CD8-positive, alpha-beta memory T cell (primary cell): ENCODE results near the gene STAT1. TPM values are rescaled to one million over a fixed set of nuclear protein-coding genes. Genes with fewer than 3 reads are reported as not detected.

Source experiments
- CTCF ChIA-PET: fragments of 350-600 bp; sonication (Branson Sonifier 250); formaldehyde crosslinking; loops from one replicate; lab custom pipeline; 2021; ENCODE audit warnings: antibody characterized with exemption; lab: Charles Lee
- POLR2A ChIA-PET: fragments of 350-600 bp; sonication (Branson Sonifier 250); formaldehyde crosslinking; loops from one replicate; lab custom pipeline; 2021; ENCODE audit warnings: antibody characterized with exemption; lab: Charles Lee
- DNase-seq, 5 donors: peaks; one replicate each; pipeline versions ENCODE4 v3.0.0 to v3.0.0-alpha.2; 2020 to 2022; ENCODE audit warnings: mixed read lengths in 1 of 5
- H3K27ac ChIP-seq: one replicate; pipeline ENCODE4 v1.7.0; 2013; ENCODE audit warnings: low read depth, mild to moderate bottlenecking, low read length, moderate library complexity
- H3K27me3 ChIP-seq: 2 replicates; pipeline ENCODE4 v1.7.0; 2013; ENCODE audit warnings: low read length, mild to moderate bottlenecking; ENCODE audit not compliant: insufficient read depth, poor library complexity, severe bottlenecking
- H3K36me3 ChIP-seq: 2 replicates; pipeline ENCODE4 v1.7.0; 2013; ENCODE audit warnings: mild to moderate bottlenecking, low read length, moderate library complexity; ENCODE audit not compliant: insufficient read depth
- H3K4me1 ChIP-seq: 2 replicates; pipeline ENCODE4 v1.7.0; 2013; ENCODE audit warnings: mild to moderate bottlenecking, low read length, moderate library complexity; ENCODE audit not compliant: insufficient read depth
- H3K4me3 ChIP-seq: 2 replicates; pipeline ENCODE4 v1.7.0; 2013; ENCODE audit warnings: mild to moderate bottlenecking, low read length
- H3K9me3 ChIP-seq: 2 replicates; pipeline ENCODE4 v1.7.0; 2013; ENCODE audit warnings: mild to moderate bottlenecking, low read length
- H3K27ac Mint-ChIP-seq, 8 donors: one replicate each; pipeline ENCODE4 v1.8.0; 2020 to 2021; ENCODE audit warnings: mixed read lengths in 8 of 8, mild to moderate bottlenecking in 6 of 8, inconsistent platforms in 3 of 8, moderate library complexity in 3 of 8
- H3K27me3 Mint-ChIP-seq, 2 donors: one replicate each; pipeline ENCODE4 v1.8.0; 2020 to 2021; ENCODE audit warnings: mixed read lengths in 2 of 2, mild to moderate bottlenecking in 1 of 2, moderate library complexity in 1 of 2
- H3K36me3 Mint-ChIP-seq, 3 donors: one replicate each; pipeline ENCODE4 v1.8.0; 2020 to 2021; ENCODE audit warnings: mixed read lengths in 3 of 3, inconsistent platforms in 1 of 3, mild to moderate bottlenecking in 1 of 3
- H3K4me1 Mint-ChIP-seq, 3 donors: one replicate each; pipeline ENCODE4 v1.8.0; 2020 to 2021; ENCODE audit warnings: mixed read lengths in 3 of 3, inconsistent platforms in 1 of 3, mild to moderate bottlenecking in 1 of 3
- H3K4me3 Mint-ChIP-seq, 7 donors: one replicate each; pipeline ENCODE4 v1.8.0; 2020 to 2021; ENCODE audit warnings: mixed read lengths in 7 of 7, mild to moderate bottlenecking in 6 of 7, moderate library complexity in 4 of 7, inconsistent platforms in 2 of 7
- H3K9me3 Mint-ChIP-seq, 5 donors: one replicate each; pipeline ENCODE4 v1.8.0; 2020 to 2022; ENCODE audit warnings: mixed read lengths in 5 of 5, mild to moderate bottlenecking in 3 of 5, moderate library complexity in 2 of 5, inconsistent platforms in 1 of 5
- polyA plus RNA-seq: library from polyadenylated mRNA; unstranded; fragments of 300-500 nt; fragmentation: Illumina TruSeq; gene quantifications from one replicate; pipeline ENCODE4 v1.2.3, GENCODE V29; 2021
- total RNA-seq, 2 experiments: library from RNA; stranded (reverse); gene quantifications; one replicate each; pipeline ENCODE4 v1.2.3, GENCODE V29; 2021

STAT1 gene
- total RNA-seq: 100 to 1,000 TPM; 142 to 145 TPM
- 173 TPM for polyA plus RNA-seq

DNA sequence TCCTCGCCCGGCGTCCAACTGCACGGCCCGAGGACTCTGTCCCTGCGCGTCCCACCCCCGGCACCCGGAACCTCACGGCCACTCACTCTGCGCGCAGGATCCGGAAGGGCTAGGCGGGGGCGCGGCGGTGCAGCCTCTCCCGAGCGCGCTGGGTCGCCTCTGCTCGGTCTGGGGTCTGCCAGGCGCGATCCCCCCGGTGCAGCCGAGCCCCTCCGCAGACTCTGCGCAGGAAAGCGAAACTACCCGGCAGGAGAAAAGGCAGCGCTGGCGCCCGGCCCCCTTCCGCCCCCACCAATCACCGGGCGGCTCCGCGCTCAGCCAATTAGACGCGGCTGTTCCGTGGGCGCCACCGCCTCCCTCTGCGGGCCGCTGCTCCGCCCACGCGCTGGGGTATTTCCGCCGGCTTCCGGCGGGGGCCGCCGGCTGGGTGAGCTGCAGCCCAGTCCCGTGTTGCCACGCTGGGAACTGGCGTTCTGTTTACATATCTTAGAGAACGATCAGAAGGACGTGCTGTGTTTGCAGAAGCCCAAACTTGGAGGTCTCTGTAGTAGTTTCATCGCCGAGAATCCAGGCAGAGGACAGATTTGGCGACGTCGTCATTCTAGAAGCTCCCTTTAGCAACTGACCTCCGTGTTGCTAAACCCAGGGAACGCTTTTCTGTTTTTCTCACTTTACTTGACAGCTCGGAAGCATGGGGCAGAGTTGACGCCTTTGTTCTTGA, at the start of gene STAT1:
Gene STAT1 (minus strand): TSS at position 240 of the 721 bp plus-strand sequence. CDS start 4,168 bp downstream, outside the sequence.
- POLR2A ChIA-PET: interaction anchor here (0.8 to 1.8 kb wide), 7 partner anchors 9 to 136 kb away, joined by 3 to 6 read pairs (median 4); no protein-coding TSS in a partner anchor
- CTCF ChIA-PET: interaction anchor here (0.9 to 1.7 kb wide), 5 partner anchors 9 to 141 kb away, joined by 3 to 8 read pairs (median 5); no protein-coding TSS in a partner anchor
- peak; percentile 92 to 98 (median 95) for DNase-seq
- H3K9me3 ChIP-seq: no peaks in the 10 kb centered on the region
- H3K36me3 Mint-ChIP-seq: peaks cover 0 to 20% (median 5%) of the 10 kb centered on the region in 3 donors
- no peak within 1 kb of the TSS for H3K4me3 Mint-ChIP-seq
- H3K4me1 Mint-ChIP-seq: peaks cover 32 to 47% (median 35%) of the 10 kb centered on the region in 3 donors
- H3K27ac ChIP-seq: peak within 1 kb of the TSS; percentile 69
- H3K4me1 ChIP-seq: peaks cover 68% of the 10 kb centered on the region
- peak within 1 kb of the TSS; percentile 90 for H3K4me3 ChIP-seq
- peaks cover 7% of the 10 kb centered on the region for H3K36me3 ChIP-seq
- no peak within 1 kb of the TSS for H3K27ac Mint-ChIP-seq
- H3K27me3 Mint-ChIP-seq: no peaks in the 10 kb centered on the region
- H3K27me3 ChIP-seq: no peaks in the 10 kb centered on the region
- no peaks in the 10 kb centered on the region for H3K9me3 Mint-ChIP-seq

DNA sequence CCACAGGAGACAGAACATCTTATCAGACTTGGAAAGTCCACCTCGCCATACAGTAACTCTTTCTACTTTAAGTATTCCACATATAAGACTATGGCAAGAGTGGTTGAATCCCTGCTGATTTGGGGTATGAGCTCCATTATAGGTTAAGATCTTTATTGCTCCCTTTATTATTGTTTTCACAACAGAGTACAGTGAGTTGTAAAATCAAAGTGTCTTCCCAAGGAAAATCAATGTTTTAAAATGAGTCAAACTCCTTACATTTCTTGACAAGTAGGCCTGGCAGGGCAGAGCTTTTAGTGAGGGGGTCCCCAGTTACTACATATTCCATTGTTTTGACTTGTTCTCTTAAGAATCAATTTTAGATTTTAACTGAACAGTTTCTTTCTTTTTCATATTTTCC, 49.6 kb upstream of the STAT1 start:
- Histone ChIP-seq H3K9me3 (no peaks in the 10 kb centered on the region), H3K4me3 (no peak overlapping the region), H3K27ac (no peak overlapping the region), H3K27me3 (no peaks in the 10 kb centered on the region), H3K36me3 (peaks cover 13% of the 10 kb centered on the region), H3K4me1 (peaks cover 63% of the 10 kb centered on the region)
- Mint-ChIP-seq H3K4me1 (peaks cover 72 to 89% (median 88%) of the 10 kb centered on the region in 3 donors), H3K27me3 (no peaks in the 10 kb centered on the region), H3K36me3 (peaks cover 22 to 66% (median 25%) of the 10 kb centered on the region in 3 donors), H3K27ac (peak overlapping the region; percentile 75 to 98 (median 89)), H3K4me3 (peak overlapping the region; percentile 30 to 72 (median 61)), H3K9me3 (no peaks in the 10 kb centered on the region)
- ChIA-PET CTCF (interaction anchor here (2.2 to 2.7 kb wide), 2 partner anchors 12 to 92 kb away, joined by 15 to 23 read pairs; no protein-coding TSS in a partner anchor), POLR2A (interaction anchor here (2.0 kb wide), 1 partner anchor 9 kb away, joined by 6 read pairs; no protein-coding TSS in a partner anchor)
- DNase-seq: no peak

DNA sequence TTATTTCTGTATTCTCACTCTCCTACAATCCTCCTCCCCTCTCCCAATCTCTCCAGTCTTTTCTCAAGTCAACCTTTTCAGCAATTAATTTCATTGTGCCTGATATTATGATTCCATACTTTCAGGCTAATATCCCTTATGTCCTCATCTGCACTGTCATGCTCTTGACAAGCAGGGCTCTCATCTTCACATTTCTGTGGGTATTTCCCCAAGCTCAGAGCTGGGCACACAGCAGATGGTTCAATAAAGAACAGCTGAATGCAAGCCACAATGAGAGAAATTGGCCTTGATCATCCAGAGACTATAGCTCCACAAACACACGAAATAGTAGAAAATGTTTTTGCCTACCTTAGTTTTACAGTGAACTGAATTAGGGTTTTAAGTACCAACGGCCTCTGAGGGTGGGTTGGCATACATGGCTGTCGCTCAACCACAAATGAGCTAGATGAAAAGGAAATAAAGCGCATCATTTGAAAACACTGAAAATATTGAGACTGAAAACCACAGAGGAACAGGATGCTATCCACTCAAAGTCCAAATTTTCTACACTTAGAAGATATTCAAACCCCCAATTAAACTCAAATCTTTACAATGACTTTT, 47.5 kb upstream of the STAT1 start:
- Mint-ChIP-seq H3K27me3 (no peaks in the 10 kb centered on the region), H3K9me3 (no peaks in the 10 kb centered on the region), H3K4me1 (peaks cover 63 to 79% (median 76%) of the 10 kb centered on the region in 3 donors), H3K27ac (peak overlapping the region; percentile 87 to 97 (median 94)), H3K4me3 (peak overlapping the region; percentile 11 to 74 (median 56)), H3K36me3 (peaks cover 22 to 68% (median 25%) of the 10 kb centered on the region in 3 donors)
- POLR2A ChIA-PET: interaction anchor here (0.6 to 1.9 kb wide), 7 partner anchors 9 to 131 kb away, joined by 3 to 9 read pairs (median 4); partner anchors contain the start of gene STAT4
- CTCF ChIA-PET: interaction anchor here (1.3 to 2.3 kb wide), 5 partner anchors 9 to 103 kb away, joined by 5 to 20 read pairs (median 11); partner anchors contain the start of gene STAT4
- Histone ChIP-seq H3K9me3 (no peaks in the 10 kb centered on the region), H3K4me3 (peak overlapping the region; percentile 53), H3K4me1 (peaks cover 68% of the 10 kb centered on the region), H3K27me3 (no peaks in the 10 kb centered on the region), H3K36me3 (peaks cover 13% of the 10 kb centered on the region), H3K27ac (no peak overlapping the region)
- peak in 3 of 5 donors; percentile 52 to 69 (median 55) for DNase-seq

DNA sequence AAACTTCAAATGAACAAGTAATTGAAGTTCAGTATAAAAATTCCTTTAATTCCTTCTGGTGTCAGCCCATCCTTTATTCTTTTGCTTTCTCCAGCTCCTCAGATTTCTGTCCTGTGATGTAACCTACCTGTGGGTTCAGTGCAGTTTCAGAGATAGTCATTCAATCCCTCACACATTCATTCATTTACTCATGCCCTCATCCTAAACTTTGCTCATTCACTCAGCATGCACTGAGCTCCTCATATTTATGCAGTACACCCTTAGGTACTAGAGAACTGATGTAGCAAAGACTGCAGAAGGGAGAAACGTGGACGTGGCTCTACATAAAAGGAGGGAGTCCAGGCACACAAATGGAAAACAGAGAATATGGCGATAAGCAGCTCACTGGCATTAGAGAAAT, 45.3 kb upstream of the STAT1 start:
- Mint-ChIP-seq H3K36me3 (peaks cover 22 to 65% (median 22%) of the 10 kb centered on the region in 3 donors), H3K27ac (peak overlapping the region; percentile 26 to 91 (median 73))
- peaks cover 54% of the 10 kb centered on the region for H3K4me1 ChIP-seq

DNA sequence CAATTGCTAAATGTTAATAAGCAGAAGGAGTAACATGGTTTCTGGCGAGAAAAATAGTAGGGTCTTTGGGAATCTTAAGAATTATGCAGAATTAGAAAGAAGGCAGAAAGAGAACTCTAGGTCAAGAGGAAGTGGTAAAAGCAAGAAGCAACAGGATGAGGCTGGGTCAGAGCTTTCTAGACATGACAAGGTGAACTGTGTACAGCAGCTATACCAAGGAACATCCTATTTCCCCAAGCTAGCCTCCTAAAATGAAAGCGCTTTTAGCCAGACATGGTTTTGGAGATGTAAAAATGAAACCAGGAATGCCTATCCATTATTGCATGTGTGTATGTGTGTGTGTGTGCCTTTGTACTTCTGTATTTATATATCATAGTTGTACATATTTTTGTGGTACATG, 42.3 kb upstream of the STAT1 start:
- Histone ChIP-seq H3K27me3 (no peaks in the 10 kb centered on the region), H3K4me3 (no peak overlapping the region), H3K9me3 (no peaks in the 10 kb centered on the region), H3K27ac (no peak overlapping the region), H3K4me1 (peaks cover 31% of the 10 kb centered on the region), H3K36me3 (peaks cover 10% of the 10 kb centered on the region)
- Mint-ChIP-seq H3K4me3 (peak overlapping the region in 6 of 7 donors; percentile 34 to 82 (median 61)), H3K36me3 (peaks cover 13 to 41% (median 14%) of the 10 kb centered on the region in 3 donors), H3K27me3 (no peaks in the 10 kb centered on the region), H3K27ac (peak overlapping the region; percentile 36 to 96 (median 83)), H3K4me1 (peaks cover 39 to 47% (median 44%) of the 10 kb centered on the region in 3 donors), H3K9me3 (no peaks in the 10 kb centered on the region)
- ChIA-PET POLR2A (interaction anchor here (0.7 to 1.1 kb wide), 2 partner anchors 92 to 94 kb away, joined by 4 to 6 read pairs; no protein-coding TSS in a partner anchor), CTCF (interaction anchor here (11.5 kb wide), 1 partner anchor 99 kb away, joined by 390 read pairs; the partner anchor contains the start of gene STAT4)
- peak in 2 of 5 donors; percentile 34 to 44 for DNase-seq

More for the DNA sequence above, 45.3 kb upstream of the STAT1 start:
- Histone ChIP-seq H3K27me3 (no peaks in the 10 kb centered on the region), H3K27ac (no peak overlapping the region), H3K36me3 (peaks cover 13% of the 10 kb centered on the region), H3K9me3 (no peaks in the 10 kb centered on the region), H3K4me3 (no peak overlapping the region)
- Mint-ChIP-seq H3K27me3 (no peaks in the 10 kb centered on the region), H3K4me3 (no peak overlapping the region), H3K9me3 (no peaks in the 10 kb centered on the region), H3K4me1 (peaks cover 64 to 75% (median 73%) of the 10 kb centered on the region in 3 donors)
- ChIA-PET POLR2A (interaction anchor here (0.5 to 0.6 kb wide), 2 partner anchors 70 to 81 kb away, joined by 3 read pairs; no protein-coding TSS in a partner anchor), CTCF (interaction anchor here (2.6 kb wide), 1 partner anchor 96 kb away, joined by 18 read pairs; no protein-coding TSS in a partner anchor)
- no peak for DNase-seq

DNA sequence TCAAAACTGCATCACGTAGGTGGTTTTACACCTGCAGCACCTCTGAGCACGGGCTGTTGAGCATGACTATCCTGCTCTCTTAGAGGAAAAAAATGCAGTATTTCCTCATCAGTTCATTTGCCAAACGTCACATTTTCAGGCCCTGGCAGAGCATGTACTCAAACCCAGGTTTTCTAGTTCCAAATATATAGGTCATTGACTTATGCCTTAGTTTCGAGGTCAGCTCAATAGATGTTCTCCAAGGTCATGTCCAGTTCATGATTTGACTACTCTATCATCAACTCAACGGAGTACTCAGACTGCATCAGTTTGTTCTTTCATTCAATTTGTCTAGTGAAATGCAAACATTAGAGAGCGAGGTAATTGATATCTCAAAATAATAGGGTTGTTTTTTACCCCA, 39.3 kb upstream of the STAT1 start:
- CTCF ChIA-PET: interaction anchor here (0.7 to 11.5 kb wide), 18 partner anchors 9 to 638 kb away, joined by 3 to 390 read pairs (median 7); partner anchors contain the start of gene STAT4
- Mint-ChIP-seq H3K36me3 (peaks cover 0 to 25% (median 8%) of the 10 kb centered on the region in 3 donors), H3K27ac (peak overlapping the region in 2 of 8 donors; percentile 63 to 73)

More for the DNA sequence above, 39.3 kb upstream of the STAT1 start:
- POLR2A ChIA-PET: interaction anchor here (0.6 to 2.8 kb wide), 4 partner anchors 77 to 103 kb away, joined by 4 to 17 read pairs (median 11); partner anchors contain the start of gene STAT4
- no peaks in the 10 kb centered on the region for H3K9me3 Mint-ChIP-seq
- peaks cover 26 to 36% (median 28%) of the 10 kb centered on the region in 3 donors for H3K4me1 Mint-ChIP-seq
- Histone ChIP-seq H3K27ac (no peak overlapping the region), H3K27me3 (no peaks in the 10 kb centered on the region), H3K9me3 (no peaks in the 10 kb centered on the region), H3K36me3 (no peaks in the 10 kb centered on the region), H3K4me3 (no peak overlapping the region), H3K4me1 (peaks cover 21% of the 10 kb centered on the region)
- DNase-seq: no peak
- H3K27me3 Mint-ChIP-seq: no peaks in the 10 kb centered on the region
- no peak overlapping the region for H3K4me3 Mint-ChIP-seq
